Choroid plexus epithelial cell (primary cell): ENCODE results near the gene NHSL2.
"Not testable (repeated sequence)": the region's sequence is repeated elsewhere in the genome, so short reads cannot be mapped to it uniquely, and the experiment has no call there.

ENCODE experiments used
- DNase-seq: peaks from one replicate; pipeline ENCODE4 v3.0.0-alpha.2; 2010; ENCODE audit warnings: low read depth
- H3K4me3 ChIP-seq: 2 replicates; pipeline ENCODE4 v1.5.1; 2011; ENCODE audit warnings: low read depth, mild to moderate bottlenecking, control low read depth, low read length, moderate library complexity
- TF ChIP-seq, protein P1 (sequence below): conservative IDR thresholded peaks from 2 replicates; pipeline ENCODE4 v1.5.1; 2011; ENCODE audit warnings: low read depth, mild to moderate bottlenecking, control low read depth, inconsistent platforms, low read length, moderate library complexity

The NHSL2 gene

DNA sequence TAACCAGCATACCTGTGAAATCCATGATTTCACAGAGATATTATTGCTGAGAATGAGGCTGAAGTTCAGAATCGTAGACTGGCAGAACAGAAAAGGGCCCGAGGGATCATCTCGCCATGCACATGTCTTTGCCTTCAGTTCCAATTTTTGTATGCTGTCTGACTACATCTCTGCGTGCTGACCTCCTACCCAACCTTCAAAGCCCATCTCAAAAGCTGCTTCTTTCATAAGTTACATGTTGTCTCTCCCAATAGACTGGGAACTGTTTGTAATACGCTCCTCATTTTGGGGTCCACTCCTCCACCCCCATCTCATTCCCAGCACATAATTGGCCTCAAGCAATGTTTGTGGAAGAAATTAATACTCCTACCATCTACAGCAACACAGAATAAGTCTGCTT lies 142.9 kb downstream of the NHSL2 start:
- TF ChIP-seq, protein P1, sequence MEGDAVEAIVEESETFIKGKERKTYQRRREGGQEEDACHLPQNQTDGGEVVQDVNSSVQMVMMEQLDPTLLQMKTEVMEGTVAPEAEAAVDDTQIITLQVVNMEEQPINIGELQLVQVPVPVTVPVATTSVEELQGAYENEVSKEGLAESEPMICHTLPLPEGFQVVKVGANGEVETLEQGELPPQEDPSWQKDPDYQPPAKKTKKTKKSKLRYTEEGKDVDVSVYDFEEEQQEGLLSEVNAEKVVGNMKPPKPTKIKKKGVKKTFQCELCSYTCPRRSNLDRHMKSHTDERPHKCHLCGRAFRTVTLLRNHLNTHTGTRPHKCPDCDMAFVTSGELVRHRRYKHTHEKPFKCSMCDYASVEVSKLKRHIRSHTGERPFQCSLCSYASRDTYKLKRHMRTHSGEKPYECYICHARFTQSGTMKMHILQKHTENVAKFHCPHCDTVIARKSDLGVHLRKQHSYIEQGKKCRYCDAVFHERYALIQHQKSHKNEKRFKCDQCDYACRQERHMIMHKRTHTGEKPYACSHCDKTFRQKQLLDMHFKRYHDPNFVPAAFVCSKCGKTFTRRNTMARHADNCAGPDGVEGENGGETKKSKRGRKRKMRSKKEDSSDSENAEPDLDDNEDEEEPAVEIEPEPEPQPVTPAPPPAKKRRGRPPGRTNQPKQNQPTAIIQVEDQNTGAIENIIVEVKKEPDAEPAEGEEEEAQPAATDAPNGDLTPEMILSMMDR = no peak
- DNase-seq = no peak
- H3K4me3 ChIP-seq = no peak overlapping the region

DNA sequence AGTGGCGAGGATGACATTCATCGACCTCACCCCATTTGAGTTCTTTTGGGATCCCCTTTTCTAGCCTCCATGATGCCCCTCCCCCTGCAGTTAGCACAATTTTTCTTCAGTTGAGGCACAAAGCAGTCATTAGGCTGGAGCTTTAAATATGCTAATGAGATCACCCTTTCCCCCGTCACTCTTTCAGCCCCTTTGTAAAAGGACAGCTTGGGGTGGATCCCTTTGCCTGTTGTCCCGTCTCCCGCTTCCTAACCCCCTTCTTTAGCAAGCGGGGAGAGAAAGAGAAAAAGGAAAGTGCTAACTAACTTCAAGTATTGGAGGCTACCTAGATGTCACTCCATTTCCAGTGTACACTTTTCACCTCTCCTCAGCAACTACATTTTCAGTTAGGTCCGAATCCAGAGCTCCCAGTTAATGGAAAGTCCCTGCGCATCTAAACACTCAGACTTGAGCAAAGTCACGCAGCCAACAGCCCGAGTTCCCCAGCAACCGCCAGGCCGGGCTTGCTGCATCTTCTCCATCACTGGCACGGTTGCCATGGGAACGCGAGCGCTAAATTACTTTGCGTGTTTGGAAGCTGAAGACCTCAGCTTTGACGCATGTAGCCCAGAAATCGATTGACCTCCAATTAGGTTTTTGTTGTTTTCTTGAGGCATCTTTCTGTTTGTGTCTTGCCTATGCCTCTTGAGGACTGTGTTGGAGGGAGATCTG lies 144.3 kb downstream of the NHSL2 start:
- no peak overlapping the region for H3K4me3 ChIP-seq
- no peak for DNase-seq
- TF ChIP-seq, protein P1 = no peak

DNA sequence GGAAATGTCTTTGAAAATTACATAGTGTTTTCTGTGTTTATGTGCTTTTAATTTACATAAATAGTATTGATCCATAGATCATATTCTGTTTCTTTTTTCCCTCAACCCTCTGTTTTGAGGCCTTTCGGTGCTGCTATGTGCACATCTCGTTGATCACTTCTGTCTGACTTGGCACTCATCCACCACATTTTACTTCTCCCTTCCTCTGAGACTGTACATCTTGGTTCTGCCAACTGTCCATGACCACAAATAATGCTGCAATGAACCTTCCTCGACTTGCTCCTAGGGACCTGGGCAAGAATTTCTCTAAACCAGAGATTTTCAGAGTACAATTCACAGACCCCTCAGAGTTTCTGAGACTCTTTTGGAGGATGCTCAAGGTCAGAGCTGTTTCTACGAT lies 146.7 kb downstream of the NHSL2 start:
- TF ChIP-seq, protein P1 = no peak
- no peak overlapping the region for H3K4me3 ChIP-seq
- DNase-seq = no peak

DNA sequence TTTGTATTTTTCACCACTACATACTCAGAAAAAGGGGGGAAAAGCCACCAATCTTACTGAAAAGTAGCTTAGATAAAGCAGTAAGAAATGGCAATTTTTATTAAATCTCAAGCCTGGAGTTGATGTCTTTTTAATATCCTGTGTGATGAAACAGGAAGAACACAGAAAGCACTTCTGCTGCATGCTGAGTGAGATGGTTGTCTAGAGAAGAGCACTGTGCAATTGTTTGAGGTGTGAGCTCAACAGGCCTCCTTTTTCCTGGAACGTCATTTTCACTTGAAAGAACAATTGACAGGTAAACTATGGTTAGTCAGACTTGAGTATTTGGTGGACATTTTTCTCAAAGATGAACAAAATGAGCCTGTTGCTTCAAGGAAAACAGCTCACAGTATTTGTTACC lies 147.2 kb downstream of the NHSL2 start:
- no peak overlapping the region for H3K4me3 ChIP-seq
- TF ChIP-seq, protein P1 = no peak
- DNase-seq = no peak

DNA sequence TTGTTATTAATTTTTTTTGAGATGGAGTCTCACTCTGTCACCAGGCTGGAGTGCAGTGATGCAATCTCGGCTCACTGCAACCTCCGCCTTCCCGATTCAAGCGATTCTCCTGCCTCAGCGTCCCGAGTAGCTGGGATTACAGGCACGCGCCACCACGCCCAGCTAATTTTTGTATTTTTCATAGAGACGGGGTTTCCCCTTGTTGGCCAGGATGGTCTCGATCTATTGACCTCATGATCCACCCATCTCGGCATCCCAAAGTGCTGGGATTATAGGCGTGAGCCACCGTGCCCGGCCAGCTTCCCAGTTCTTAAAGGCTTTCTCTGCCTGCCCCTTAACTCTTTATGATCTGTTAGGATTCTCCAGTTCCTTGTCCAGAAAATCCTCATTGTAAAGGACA lies 147.7 kb downstream of the NHSL2 start:
- H3K4me3 ChIP-seq, DNase-seq: not testable (repeated sequence)

DNA sequence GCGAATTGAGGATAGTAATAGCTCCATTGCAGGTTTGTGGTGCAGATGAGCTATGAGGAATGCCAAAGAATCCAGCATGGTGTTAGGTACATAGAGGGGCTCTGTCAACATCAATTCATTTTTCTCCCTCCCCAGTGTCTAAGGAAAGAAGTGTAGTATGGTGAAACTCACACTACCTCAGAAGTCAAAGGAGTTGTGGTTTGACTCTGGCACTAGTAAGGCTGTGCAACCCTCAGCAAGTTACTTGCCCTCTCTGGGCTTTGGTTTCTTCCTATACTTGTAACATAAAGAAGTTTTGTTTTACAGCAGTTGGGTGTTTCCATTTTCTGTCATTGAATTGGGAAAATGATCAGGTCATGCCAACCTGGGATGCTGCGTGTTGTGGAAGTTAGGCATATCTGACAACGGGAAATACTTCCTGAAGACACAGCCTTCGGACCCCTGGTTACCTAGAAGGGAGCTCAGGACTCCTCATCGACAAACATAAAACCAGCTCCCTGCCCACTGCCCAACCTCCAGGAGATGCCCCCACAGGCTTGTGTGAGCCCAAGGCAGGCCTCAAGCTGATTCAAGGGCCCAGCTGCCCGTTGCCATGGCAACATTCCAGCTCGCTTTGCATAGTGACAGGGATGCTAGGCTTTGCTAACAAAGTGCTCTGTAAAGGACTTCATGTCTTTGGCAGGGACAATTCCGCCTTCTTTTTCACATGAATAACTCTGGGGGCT lies 149.7 kb downstream of the NHSL2 start:
- peak; percentile 29 for DNase-seq
- TF ChIP-seq, protein P1 = no peak
- H3K4me3 ChIP-seq = no peak overlapping the region

DNA sequence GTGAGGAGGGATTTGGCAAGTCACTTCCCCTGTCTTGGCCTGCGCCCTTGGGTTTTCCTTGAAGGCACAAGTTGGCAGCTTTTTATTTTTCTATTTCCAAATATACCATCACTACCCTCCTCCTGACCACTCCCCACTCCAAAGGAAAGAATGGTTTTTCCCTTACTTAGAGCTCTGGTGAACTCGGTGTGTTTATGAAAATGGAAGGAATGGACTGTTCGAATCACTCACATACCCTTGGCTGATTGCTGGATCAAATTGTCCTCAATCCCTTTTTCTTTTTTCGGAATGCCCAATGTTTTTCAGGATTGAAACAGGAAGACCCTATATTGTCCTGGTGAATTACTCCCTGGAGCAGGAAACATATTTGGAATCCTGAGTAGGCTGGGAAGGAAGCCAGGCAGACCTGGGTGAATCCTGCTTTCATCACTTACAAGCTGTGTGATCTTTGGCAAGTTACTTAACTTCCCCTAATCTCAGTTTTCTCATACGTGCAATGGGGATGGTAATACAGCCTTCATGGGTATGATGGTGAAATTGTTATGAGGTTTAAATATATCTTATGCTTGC lies 150.4 kb downstream of the NHSL2 start:
- DNase-seq = no peak
- H3K4me3 ChIP-seq = no peak overlapping the region
- TF ChIP-seq, protein P1 = no peak
